HEK293T (cell line): ENCODE results near the gene CELSR2.

ENCODE experiments used
- BHLHE40 ChIP-seq: fragments of 450-650 bp; IDR thresholded peaks from 2 replicates; pipeline ENCODE4 v1.6.1; 2016; ENCODE audit warnings: mild to moderate bottlenecking, moderate library complexity, borderline replicate concordance
- CTBP1 ChIP-seq: fragments of 450-650 bp; IDR thresholded peaks from 2 replicates; pipeline ENCODE4 v1.6.1; 2016; ENCODE audit warnings: borderline replicate concordance
- ELF4 ChIP-seq: fragments of 450-650 bp; IDR thresholded peaks from 2 replicates; pipeline ENCODE4 v1.6.1; 2017; ENCODE audit warnings: antibody characterized with exemption
- FOXA1 ChIP-seq: fragments of 450-650 bp; IDR thresholded peaks from 2 replicates; pipeline ENCODE4 v1.6.1; 2016; ENCODE audit warnings: mild to moderate bottlenecking
- FOXM1 ChIP-seq: fragments of 450-650 bp; IDR thresholded peaks from 2 replicates; pipeline ENCODE4 v1.6.1; 2017; ENCODE audit warnings: mild to moderate bottlenecking, borderline replicate concordance
- HDGF ChIP-seq: fragments of 450-650 bp; IDR thresholded peaks from 2 replicates; pipeline ENCODE4 v1.6.1; 2017; ENCODE audit warnings: antibody characterized with exemption, borderline replicate concordance
- L3MBTL2 ChIP-seq: fragments of 450-650 bp; conservative IDR thresholded peaks from 2 replicates; pipeline ENCODE4 v1.6.1; 2016; ENCODE audit warnings: mild to moderate bottlenecking
- LEF1 ChIP-seq: fragments of 450-650 bp; IDR thresholded peaks from 2 replicates; pipeline ENCODE4 v1.6.1; 2017; ENCODE audit warnings: mild to moderate bottlenecking, borderline replicate concordance
- NFRKB ChIP-seq: fragments of 450-650 bp; IDR thresholded peaks from 2 replicates; pipeline ENCODE4 v1.6.1; 2016; ENCODE audit warnings: mild to moderate bottlenecking, moderate library complexity
- SP1 ChIP-seq: fragments of 450-650 bp; IDR thresholded peaks from 2 replicates; pipeline ENCODE4 v1.6.1; 2017
- SUZ12 ChIP-seq: fragments of 450-650 bp; IDR thresholded peaks from 2 replicates; pipeline ENCODE4 v1.6.1; 2016; ENCODE audit warnings: mild to moderate bottlenecking
- TARDBP ChIP-seq: fragments of 450-650 bp; IDR thresholded peaks from 2 replicates; pipeline ENCODE4 v1.6.1; 2016
- TF ChIP-seq, protein P1 (sequence below): fragments of 450-650 bp; IDR thresholded peaks from 2 replicates; pipeline ENCODE4 v1.6.1; 2016

DNA sequence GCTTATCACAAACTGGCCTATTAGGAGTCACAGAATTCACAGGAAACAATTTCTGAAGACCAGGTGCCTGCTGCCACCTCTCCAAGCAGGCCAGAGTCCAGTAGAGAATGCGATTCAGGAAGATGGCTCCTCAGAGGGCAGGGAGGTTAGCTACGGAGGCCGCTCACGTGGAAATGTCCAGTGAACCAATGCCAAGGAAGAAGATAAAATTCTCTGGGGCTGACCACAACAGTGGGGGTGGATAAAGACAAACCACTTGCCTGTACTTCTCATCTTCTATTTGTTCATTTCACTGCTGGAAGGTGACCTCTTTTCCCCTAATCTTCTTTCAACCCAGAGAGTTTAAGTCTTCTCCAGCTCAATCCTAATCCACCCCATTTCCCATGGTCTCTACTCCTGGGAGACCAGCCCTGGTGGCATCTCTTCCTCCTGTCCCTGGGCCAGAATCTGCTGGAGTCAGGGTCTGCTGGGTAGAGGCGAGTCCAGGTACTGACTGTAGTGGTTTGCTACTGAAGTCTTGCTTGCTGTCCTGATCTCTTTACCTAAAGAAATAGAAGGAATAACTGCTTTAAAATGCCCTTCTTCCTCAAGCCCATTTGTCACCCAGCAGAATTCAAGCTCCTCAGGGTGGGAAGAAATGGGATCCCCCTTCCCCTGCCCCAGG, 30.4 kb downstream of the CELSR2 start:
- TF ChIP-seq SP1 (no peak), NFRKB (no peak), FOXM1 (no peak), HDGF (no peak), SUZ12 (no peak), BHLHE40 (no peak), CTBP1 (no peak), ELF4 (no peak), FOXA1 (no peak), L3MBTL2 (no peak), LEF1 (no peak), TARDBP (no peak)
- TF ChIP-seq, protein P1, sequence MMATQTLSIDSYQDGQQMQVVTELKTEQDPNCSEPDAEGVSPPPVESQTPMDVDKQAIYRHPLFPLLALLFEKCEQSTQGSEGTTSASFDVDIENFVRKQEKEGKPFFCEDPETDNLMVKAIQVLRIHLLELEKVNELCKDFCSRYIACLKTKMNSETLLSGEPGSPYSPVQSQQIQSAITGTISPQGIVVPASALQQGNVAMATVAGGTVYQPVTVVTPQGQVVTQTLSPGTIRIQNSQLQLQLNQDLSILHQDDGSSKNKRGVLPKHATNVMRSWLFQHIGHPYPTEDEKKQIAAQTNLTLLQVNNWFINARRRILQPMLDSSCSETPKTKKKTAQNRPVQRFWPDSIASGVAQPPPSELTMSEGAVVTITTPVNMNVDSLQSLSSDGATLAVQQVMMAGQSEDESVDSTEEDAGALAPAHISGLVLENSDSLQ, result no peak
